Measurements from ENCODE around the gene HSPG2. TPM values are rescaled to one million over a fixed set of nuclear protein-coding genes. Genes with fewer than 3 reads are reported as not detected.

The HSPG2 gene
- total and polyA plus RNA-seq, 9 of the 15 experiments (the other 6 are each of a cell fraction or from before 2014, with no cell fraction given), result 0.14 to 160 (median 15.7) TPM

GRCh38 chr1:21931171-21932093 is 5.7 kb downstream of the HSPG2 start (continued):
- TF ChIP-seq TAF15 (IDR thresholded peaks at IDR 0.05; ENCODE audit: low read depth, low read length) (no peak), CEBPG (CRISPR knock-in tag; IDR thresholded peaks at IDR 0.05) (no peak), CEBPG (tag; conservative IDR thresholded peaks at IDR 0.05 in 1 of 2, IDR thresholded peaks at IDR 0.05 in 1 of 2) (no peak), FOXA3 (CRISPR knock-in tag; conservative IDR thresholded peaks at IDR 0.05 in 1 of 2, IDR thresholded peaks at IDR 0.05 in 1 of 2) (peak in 1 of 2 experiments; percentile 83; a peak in 1 of 4 replicates), ESRRA (IDR thresholded peaks at IDR 0.05; ENCODE audit: borderline replicate concordance, low read depth) (no peak), TFAM (CRISPR knock-in tag; conservative IDR thresholded peaks at IDR 0.05) (no peak), TRIM25 (IDR thresholded peaks at IDR 0.05; ENCODE audit: borderline replicate concordance) (no peak), PHF8 (IDR thresholded peaks at IDR 0.05; ENCODE audit: borderline replicate concordance, low read length) (no peak), POLR2B (IDR thresholded peaks at IDR 0.05; ENCODE audit: low read depth, partially characterized antibody) (no peak), SPI1 (IDR thresholded peaks at IDR 0.05; ENCODE audit: borderline replicate concordance, low read depth, low read length) (no peak), STAT5B (CRISPR knock-in tag; IDR thresholded peaks at IDR 0.05) (no peak), HMGXB4 (CRISPR knock-in tag; IDR thresholded peaks at IDR 0.05) (no peak), ELF4 (CRISPR knock-in tag; IDR thresholded peaks at IDR 0.05) (no peak), IRF2 (CRISPR knock-in tag; IDR thresholded peaks at IDR 0.05) (no peak), MYC (IDR thresholded peaks at IDR 0.05; ENCODE audit: low read depth, low read length) (no peak), MYC (CRISPR knock-in tag; IDR thresholded peaks at IDR 0.05; ENCODE audit: borderline replicate concordance, low read depth) (no peak), IRF9 (tag; IDR thresholded peaks at IDR 0.05) (no peak), ZNF589 (CRISPR knock-in tag; IDR thresholded peaks at IDR 0.05; ENCODE audit: low read depth) (no peak), POLR2G (IDR thresholded peaks at IDR 0.05; ENCODE audit: low read depth, low read length) (peak; percentile 56), ZBTB33 (CRISPR knock-in tag; IDR thresholded peaks at IDR 0.05) (peak; percentile 95)
